BJ (cell line): ENCODE results near the gene NFATC1. TPM values are rescaled to one million over a fixed set of nuclear protein-coding genes. Genes with fewer than 3 reads are reported as not detected.
A peak's percentile ranks its signal among the peaks of the same experiment; 100 is the strongest.
"Not testable (repeated sequence)": the region's sequence is repeated elsewhere in the genome, so short reads cannot be mapped to it uniquely, and the experiment has no call there.

Experiments used
- CTCF ChIA-PET: fragments of 350-600 bp; formaldehyde crosslinking; extraction: SDS; loops from one replicate; lab custom pipeline; 2021; ENCODE audit warnings: antibody characterized with exemption, inconsistent platforms; lab: Yijun Ruan, JAX
- POLR2A ChIA-PET: fragments of 300-600 bp; sonication (Branson Sonifier 250); formaldehyde crosslinking; extraction: SDS; loops from one replicate; lab custom pipeline; 2021; ENCODE audit warnings: antibody characterized with exemption; lab: Charles Lee
- DNase-seq: peaks from one replicate; pipeline ENCODE4 v3.0.0-alpha.2; 2011; ENCODE audit warnings: low read depth
- H3K27me3 ChIP-seq: 2 replicates; pipeline ENCODE4 v1.6.0; 2011; ENCODE audit warnings: low read length; ENCODE audit not compliant: control insufficient read depth, insufficient read depth
- H3K36me3 ChIP-seq: 2 replicates; pipeline ENCODE4 v1.5.1; 2011; ENCODE audit warnings: low read length; ENCODE audit not compliant: control insufficient read depth, insufficient read depth
- H3K4me3 ChIP-seq: 2 replicates; pipeline ENCODE4 v1.5.1; 2011; ENCODE audit warnings: low read depth, mild to moderate bottlenecking, control low read depth, low read length
- polyA plus RNA-seq: library from polyadenylated mRNA; depleted of rRNA; stranded (reverse); fragments of >200 nt; gene quantifications from 2 replicates; pipeline ENCODE4 v1.2.3, GENCODE V29; 2011
- TF ChIP-seq, protein P1 (sequence below): IDR thresholded peaks from 2 replicates; pipeline ENCODE4 v1.5.1; 2011; ENCODE audit warnings: low read depth, mild to moderate bottlenecking, control low read depth, inconsistent platforms, low read length, moderate library complexity; ENCODE audit not compliant: insufficient read depth

Gene NFATC1
- polyA plus RNA-seq, 1 experiment, result 1.2 TPM

DNA sequence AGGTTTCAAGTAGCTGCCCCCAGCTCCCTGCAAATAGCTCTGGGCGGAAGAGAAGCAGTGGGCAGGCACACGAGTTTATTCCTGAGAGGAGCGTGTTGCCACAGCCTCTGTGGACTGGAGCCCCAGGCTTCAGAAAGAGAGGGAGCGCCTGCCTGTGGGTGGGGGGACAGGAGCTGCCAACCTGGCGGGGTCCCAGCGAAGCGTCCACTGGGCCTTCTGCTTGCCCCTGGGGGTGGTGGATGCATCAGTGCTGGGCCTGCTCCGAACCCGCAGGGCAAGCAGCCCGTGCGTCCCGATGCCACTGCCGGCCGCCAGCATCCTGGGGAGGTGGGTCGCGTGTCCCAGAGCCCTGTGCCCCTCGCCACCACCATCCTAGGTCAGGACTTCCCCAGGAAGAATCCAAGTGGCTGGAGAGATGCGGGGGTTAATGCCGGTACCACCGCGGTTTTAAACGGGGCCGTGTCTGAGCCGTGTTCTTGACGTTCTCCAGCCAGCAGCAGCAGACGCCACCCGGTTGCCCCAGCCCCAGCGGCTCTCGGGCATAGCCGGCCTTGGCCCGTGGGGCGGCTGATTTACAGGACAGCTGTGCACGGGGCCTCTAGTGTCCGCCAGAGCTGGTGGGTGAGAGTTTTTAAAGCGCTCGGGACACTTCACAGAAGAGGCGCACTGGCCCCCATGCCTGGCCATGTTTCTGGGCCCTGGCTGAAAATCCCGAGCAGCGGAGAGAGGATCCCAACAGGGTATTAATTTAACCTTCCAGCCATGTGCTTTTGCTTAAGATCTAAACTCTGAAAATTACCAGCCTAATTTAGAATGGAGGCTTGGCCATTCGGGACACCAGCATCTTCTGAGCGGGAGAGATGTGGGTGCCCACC is 84.7 kb downstream of the NFATC1 start:
- POLR2A ChIA-PET, result no interaction called here
- no peak for DNase-seq
- H3K36me3 ChIP-seq, result no peaks in the 10 kb centered on the region
- CTCF ChIA-PET, result interaction anchor here (1.0 kb wide), 1 partner anchor 26 kb away, joined by 3 read pairs; no protein-coding TSS in a partner anchor
- TF ChIP-seq, protein P1, sequence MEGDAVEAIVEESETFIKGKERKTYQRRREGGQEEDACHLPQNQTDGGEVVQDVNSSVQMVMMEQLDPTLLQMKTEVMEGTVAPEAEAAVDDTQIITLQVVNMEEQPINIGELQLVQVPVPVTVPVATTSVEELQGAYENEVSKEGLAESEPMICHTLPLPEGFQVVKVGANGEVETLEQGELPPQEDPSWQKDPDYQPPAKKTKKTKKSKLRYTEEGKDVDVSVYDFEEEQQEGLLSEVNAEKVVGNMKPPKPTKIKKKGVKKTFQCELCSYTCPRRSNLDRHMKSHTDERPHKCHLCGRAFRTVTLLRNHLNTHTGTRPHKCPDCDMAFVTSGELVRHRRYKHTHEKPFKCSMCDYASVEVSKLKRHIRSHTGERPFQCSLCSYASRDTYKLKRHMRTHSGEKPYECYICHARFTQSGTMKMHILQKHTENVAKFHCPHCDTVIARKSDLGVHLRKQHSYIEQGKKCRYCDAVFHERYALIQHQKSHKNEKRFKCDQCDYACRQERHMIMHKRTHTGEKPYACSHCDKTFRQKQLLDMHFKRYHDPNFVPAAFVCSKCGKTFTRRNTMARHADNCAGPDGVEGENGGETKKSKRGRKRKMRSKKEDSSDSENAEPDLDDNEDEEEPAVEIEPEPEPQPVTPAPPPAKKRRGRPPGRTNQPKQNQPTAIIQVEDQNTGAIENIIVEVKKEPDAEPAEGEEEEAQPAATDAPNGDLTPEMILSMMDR, result no peak
- H3K27me3 ChIP-seq, result no peaks in the 10 kb centered on the region
- no peak overlapping the region for H3K4me3 ChIP-seq

DNA sequence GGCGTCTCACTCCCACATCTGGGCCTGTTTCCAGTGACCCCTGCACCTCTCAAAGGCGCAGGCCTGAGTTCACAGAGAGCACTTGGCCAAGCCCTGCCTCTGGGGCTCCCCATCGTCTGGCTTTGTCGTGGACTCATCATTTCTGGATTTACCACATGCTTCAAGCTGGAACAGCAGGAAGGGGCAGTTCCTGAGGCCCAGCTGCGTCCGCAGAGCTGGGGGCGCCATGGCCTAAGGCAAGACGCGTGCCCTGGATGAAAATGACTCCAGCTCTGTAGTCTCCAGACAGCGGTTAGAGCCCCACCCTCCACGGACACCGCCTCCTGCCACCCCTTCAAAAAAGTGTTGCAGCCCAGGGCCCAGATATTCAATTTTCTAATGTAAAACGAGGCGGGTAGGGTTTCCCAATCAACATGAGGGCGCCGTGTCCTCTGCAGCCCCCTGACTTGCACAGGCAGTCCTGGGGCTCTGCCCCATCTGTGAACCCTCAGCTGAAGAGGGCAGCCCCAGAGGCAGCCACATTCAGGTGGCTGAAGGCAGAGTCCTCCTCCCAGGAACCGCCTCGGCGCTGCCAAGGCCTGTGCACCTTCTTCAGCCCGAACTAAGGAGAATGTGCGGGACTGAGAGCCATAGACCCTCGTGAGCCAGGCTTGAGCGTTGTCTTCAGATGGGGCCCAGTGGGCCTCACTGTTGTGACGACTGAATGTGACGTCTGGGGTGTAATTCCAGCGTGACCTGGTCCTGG is 85.5 kb downstream of the NFATC1 start:
- Histone ChIP-seq H3K36me3 (no peaks in the 10 kb centered on the region), H3K4me3 (no peak overlapping the region), H3K27me3 (no peaks in the 10 kb centered on the region)
- ChIA-PET POLR2A (no interaction called here), CTCF (no interaction called here)
- TF ChIP-seq, protein P1, result no peak
- DNase-seq, result no peak

DNA sequence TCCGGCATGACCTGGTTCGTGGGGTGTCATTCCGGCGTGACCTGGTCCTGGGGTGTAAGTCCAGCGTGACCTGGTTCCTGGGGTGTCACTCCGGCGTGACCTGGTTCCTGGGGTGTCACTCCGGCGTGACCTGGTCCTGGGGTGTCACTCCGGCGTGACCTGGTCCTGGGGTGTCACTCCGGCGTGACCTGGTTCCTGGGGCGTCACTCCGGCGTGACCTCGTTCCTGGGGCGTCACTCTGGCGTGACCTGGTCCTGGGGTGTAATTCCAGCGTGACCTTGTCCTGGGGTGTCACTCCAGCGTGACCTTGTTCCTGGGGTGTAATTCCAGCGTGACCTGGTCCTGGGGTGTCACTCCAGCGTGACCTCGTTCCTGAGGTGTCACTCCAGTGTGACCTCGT is 87.7 kb downstream of the NFATC1 start:
- DNase-seq, H3K27me3 ChIP-seq, POLR2A ChIA-PET, H3K4me3 ChIP-seq, H3K36me3 ChIP-seq, CTCF ChIA-PET: not testable (repeated sequence)

DNA sequence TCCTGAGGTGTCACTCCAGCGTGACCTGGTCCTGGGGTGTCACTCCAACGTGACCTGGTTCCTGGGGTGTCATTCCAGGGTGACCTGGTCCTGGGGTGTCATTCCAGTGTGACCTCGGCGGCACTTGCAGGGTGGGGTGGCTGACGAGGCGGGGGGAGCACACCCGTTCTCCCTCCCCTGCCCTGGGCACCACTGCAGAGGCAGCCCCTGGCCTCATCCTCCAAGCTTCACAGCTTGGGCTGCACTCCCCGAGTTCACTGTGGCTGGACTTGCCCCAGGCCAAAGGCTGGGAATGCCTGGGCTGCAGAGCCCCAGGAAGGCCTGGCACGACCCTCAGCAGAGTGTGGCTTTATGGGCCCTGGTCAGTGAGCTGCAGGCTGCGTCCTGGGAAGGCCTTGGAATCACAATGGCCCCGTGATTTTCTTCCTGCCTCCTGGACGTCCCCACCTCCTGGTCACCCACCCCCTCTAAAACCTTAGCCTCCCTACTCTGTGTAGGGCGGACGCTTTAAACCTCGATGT is 88.3 kb downstream of the NFATC1 start:
- ChIA-PET CTCF (no interaction called here), POLR2A (no interaction called here)
- Histone ChIP-seq H3K4me3 (no peak overlapping the region), H3K36me3 (no peaks in the 10 kb centered on the region), H3K27me3 (no peaks in the 10 kb centered on the region)
- no peak for DNase-seq
- TF ChIP-seq, protein P1, result no peak

DNA sequence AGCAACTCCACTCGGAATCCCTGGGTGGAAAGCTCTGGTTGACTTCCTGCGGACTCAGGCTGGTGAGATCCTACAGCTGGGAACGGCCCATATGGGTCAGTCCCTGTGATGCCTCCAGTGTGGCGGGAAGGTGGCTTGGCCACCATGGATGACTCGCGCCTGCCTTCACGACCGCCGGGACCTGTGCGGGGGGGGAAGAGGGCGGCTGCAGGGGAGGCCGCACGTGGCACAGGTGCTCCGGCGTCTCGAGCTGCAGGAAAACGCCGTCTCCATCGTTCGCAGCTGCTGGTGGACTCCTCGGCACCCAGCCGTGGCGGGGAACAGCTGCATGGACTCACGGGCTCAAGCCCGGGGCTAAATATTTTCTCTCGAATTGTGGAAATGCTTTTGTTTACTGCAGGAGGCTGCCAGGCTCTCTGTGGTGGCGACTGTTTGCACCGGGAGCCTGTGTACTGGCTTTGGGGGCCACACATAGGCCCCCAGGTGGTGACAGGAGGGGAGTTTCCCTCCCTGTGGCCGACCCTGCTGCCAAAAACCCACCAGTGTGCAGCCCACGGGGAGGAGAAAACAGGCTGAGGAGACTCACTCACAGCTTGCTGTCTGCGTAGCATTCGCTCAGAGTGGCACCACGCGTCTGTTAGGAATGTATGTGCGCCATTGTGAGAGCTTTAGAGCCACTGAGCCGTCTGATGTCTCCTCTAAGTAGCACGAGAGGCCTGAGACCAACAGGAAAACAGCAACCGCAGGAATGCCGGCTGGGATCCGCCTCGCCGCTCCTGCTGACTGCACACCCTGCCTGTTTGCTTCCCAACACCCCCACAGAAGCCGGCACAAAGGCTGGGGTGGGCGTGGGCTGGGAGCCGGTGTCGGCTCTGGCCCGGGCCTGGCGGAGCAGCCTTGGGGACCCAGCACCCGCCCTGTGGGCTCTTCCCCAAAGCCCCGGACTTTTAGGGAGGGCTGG is 89.2 kb downstream of the NFATC1 start:
- ChIA-PET CTCF (interaction anchor here (0.6 to 1.2 kb wide), 5 partner anchors 13 to 108 kb away, joined by 3 to 4 read pairs (median 3); no protein-coding TSS in a partner anchor), POLR2A (no interaction called here)
- H3K27me3 ChIP-seq, result no peaks in the 10 kb centered on the region
- peak overlapping the region; percentile 15 for H3K4me3 ChIP-seq
- peak; percentile 92 for DNase-seq
- TF ChIP-seq, protein P1, result no peak
- H3K36me3 ChIP-seq, result no peaks in the 10 kb centered on the region
